Mesenchymal stem cell (in vitro differentiated cells and primary cell): ENCODE measurements around the gene CD207.
A peak's percentile ranks its signal among the peaks of the same experiment; 100 is the strongest.

Experiments
- DNase-seq: peaks from one replicate; pipeline ENCODE4 v3.0.0-alpha.2; 2013
- H2AFZ ChIP-seq: one replicate; pipeline ENCODE4 v1.6.1; 2013; ENCODE audit warnings: low read depth, mild to moderate bottlenecking, control low read depth, inconsistent platforms, low read length, moderate library complexity
- H2AK5ac ChIP-seq: 2 replicates; pipeline ENCODE4 v1.6.1; 2013; ENCODE audit warnings: low read length, moderate library complexity, mild to moderate bottlenecking, inconsistent platforms; ENCODE audit not compliant: severe bottlenecking
- H2BK120ac ChIP-seq: one replicate; pipeline ENCODE4 v1.6.1; 2013; ENCODE audit warnings: low read depth, mild to moderate bottlenecking, inconsistent platforms, low read length, moderate library complexity
- H2BK12ac ChIP-seq, 2 experiments: one replicate each; pipeline ENCODE4 v1.6.1; 2013; ENCODE audit warnings: inconsistent platforms in 2 of 2, low read length in 2 of 2, mild to moderate bottlenecking in 2 of 2, moderate library complexity in 2 of 2, control low read depth in 1 of 2
- H2BK15ac ChIP-seq: one replicate; pipeline ENCODE4 v1.6.1; 2013; ENCODE audit warnings: mild to moderate bottlenecking, low read depth, inconsistent platforms; ENCODE audit not compliant: poor library complexity, severe bottlenecking
- H2BK5ac ChIP-seq: 2 replicates; pipeline ENCODE4 v1.6.1; 2013; ENCODE audit warnings: low read depth, mild to moderate bottlenecking, low read length, control low read depth, inconsistent platforms; ENCODE audit not compliant: poor library complexity, severe bottlenecking
- H3K14ac ChIP-seq, 2 experiments: one replicate each; pipeline ENCODE4 v1.6.1; 2013; ENCODE audit warnings: inconsistent platforms in 2 of 2, low read length in 2 of 2, control low read depth in 1 of 2, mild to moderate bottlenecking in 1 of 2, moderate library complexity in 1 of 2
- H3K18ac ChIP-seq, 2 experiments: one replicate each; pipeline ENCODE4 v1.6.1; 2013; ENCODE audit warnings: inconsistent platforms in 2 of 2, low read length in 2 of 2, control low read depth in 1 of 2, low read depth in 1 of 2, mild to moderate bottlenecking in 1 of 2
- H3K23ac ChIP-seq, 2 experiments: one replicate each; pipeline ENCODE4 v1.6.1; 2013; ENCODE audit warnings: inconsistent platforms in 2 of 2, low read length in 2 of 2, mild to moderate bottlenecking in 2 of 2, moderate library complexity in 2 of 2, control low read depth in 1 of 2
- H3K27ac ChIP-seq: 2 replicates; pipeline ENCODE4 v1.5.1; 2013; ENCODE audit warnings: mild to moderate bottlenecking, moderate library complexity, low read length, control low read depth, inconsistent platforms; ENCODE audit not compliant: poor library complexity, severe bottlenecking
- H3K27me3 ChIP-seq, 2 experiments: 2 replicates each; pipeline versions ENCODE4 v1.6.1 to v1.7.0; 2013; ENCODE audit warnings: low read length in 2 of 2, mild to moderate bottlenecking in 2 of 2, moderate library complexity in 2 of 2, control low read depth in 1 of 2, inconsistent platforms in 1 of 2; ENCODE audit not compliant: control insufficient read depth in 1 of 2, insufficient read depth in 1 of 2
- H3K36me3 ChIP-seq, 2 experiments: 2 replicates each; pipeline versions ENCODE4 v1.6.1 to v1.7.0; 2013; ENCODE audit warnings: low read length in 2 of 2, control low read depth in 1 of 2, inconsistent platforms in 1 of 2, low read depth in 1 of 2, mild to moderate bottlenecking in 1 of 2; ENCODE audit not compliant: insufficient read depth in 2 of 2, control insufficient read depth in 1 of 2
- H3K4ac ChIP-seq, 2 experiments: one replicate each; pipeline ENCODE4 v1.6.1; 2013; ENCODE audit warnings: inconsistent platforms in 2 of 2, low read length in 2 of 2, mild to moderate bottlenecking in 2 of 2, moderate library complexity in 2 of 2, control low read depth in 1 of 2, low read depth in 1 of 2
- H3K4me1 ChIP-seq: 2 replicates; pipeline ENCODE4 v1.6.1; 2013; ENCODE audit warnings: low read depth, low read length, control low read depth; ENCODE audit not compliant: control insufficient read depth, insufficient read depth
- H3K4me2 ChIP-seq: 2 replicates; pipeline ENCODE4 v1.6.1; 2013; ENCODE audit warnings: low read length, mild to moderate bottlenecking, inconsistent platforms; ENCODE audit not compliant: poor library complexity, severe bottlenecking
- H3K4me3 ChIP-seq, 2 experiments: 2 replicates each; pipeline versions ENCODE4 v1.5.1 to v1.7.0; 2013; ENCODE audit warnings: low read length in 2 of 2, mild to moderate bottlenecking in 2 of 2, control low read depth in 1 of 2, low read depth in 1 of 2; ENCODE audit not compliant: insufficient read depth in 1 of 2
- H3K79me1 ChIP-seq: replicated peaks from 2 replicates; pipeline ENCODE4 v1.6.1; 2013; ENCODE audit warnings: mild to moderate bottlenecking, control low read depth, low read length, inconsistent platforms; ENCODE audit not compliant: poor library complexity, severe bottlenecking
- H3K9ac ChIP-seq: 2 replicates; pipeline ENCODE4 v1.7.0; 2013; ENCODE audit warnings: mild to moderate bottlenecking, low read length, moderate library complexity
- H3K9me3 ChIP-seq: 2 replicates; pipeline ENCODE4 v1.7.0; 2013; ENCODE audit warnings: mild to moderate bottlenecking, low read length; ENCODE audit not compliant: control insufficient read depth
- H4K8ac ChIP-seq: one replicate; pipeline ENCODE4 v1.6.1; 2013; ENCODE audit warnings: inconsistent platforms, mild to moderate bottlenecking, low read length, moderate library complexity
- H4K91ac ChIP-seq: one replicate; pipeline ENCODE4 v1.6.1; 2013; ENCODE audit warnings: mild to moderate bottlenecking, low read length, inconsistent platforms
- WGBS: methylation state at CpG from one replicate; pipeline ENCODE4 v1.1.7; 2013; ENCODE audit warnings: mixed read lengths; 5-methylcytosine and 5-hydroxymethylcytosine counted together

CD207 gene

DNA sequence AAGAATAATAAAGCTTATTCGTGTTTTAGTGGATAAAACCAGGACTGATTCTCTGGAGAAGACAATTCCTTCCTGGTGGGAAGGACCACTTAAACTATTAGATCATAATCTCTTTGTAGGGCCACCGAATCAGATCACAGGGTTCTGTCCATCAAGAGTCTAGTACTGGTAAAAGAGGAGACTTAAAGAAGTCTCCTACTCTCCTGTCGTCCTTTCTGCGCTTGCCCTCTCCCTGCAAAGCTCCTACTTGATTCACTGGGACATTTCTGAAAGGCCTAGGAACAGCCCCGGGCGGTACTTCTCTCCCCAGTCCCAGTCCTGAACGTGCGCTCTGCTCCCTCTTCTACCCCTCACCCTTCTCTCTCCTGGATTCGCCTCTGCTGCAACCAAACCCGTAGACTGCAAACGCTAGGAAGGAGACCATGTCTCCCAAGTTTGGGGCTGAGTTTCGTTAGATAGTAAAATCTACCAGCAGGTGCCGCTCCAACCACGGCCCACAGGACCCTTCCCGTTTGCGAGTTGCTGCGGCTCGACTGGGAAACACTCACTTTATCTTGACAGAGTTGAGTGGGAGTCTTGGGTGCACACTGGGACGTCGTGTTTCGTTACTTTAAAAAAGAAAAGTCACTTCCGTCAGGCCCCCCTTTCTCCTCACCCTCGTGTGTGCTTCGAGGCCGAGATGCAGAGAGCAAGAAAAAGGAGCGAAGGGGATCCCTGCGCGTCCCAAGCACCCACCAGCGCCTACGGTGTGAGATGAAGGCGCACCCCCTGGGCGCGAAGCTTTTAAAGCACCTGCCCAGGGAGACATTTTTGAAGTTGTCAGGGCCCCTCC is 46.1 kb downstream of the CD207 start:
- 10% methylated on average over 28 of the region's 33 CpGs for WGBS
- H3K14ac ChIP-seq: no peak overlapping the region
- H3K4me1 ChIP-seq: peaks cover 6% of the 10 kb centered on the region

DNA sequence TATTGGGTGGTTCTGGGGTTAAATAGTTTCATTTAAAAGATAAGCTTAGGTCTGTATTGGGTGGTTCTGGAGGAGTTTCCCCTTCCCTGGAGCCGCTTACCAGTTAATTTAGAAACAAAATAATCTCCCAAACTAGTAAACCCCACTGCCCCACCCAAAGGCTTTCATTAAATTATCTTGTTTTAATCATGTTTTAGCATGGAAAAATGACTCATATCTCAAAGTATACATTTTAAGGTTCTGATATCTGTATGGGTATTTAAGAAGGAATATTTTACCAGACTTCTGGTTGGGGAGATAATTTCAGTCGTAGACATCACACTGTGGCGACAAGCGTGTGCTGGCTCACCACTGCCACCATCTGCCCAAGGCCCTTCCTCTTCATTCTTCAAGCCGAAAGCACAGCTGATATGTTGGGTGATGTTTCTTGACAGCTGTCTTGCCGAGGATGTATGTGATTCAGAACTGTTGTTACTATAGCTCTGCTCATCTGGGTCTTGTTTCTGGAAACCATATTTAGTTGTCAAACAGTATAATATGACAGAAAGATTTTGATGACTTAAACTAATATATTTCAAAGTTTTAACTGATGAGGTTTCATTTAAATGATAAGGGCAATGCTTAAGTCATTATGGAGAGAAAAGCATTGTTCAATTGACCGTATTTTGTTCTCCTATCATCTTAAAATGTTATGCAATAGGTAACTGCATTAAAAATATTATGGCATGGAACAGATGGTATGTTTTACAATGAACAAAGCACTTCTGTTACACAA is 50.3 kb downstream of the CD207 start:
- Histone ChIP-seq H2BK15ac (no peak overlapping the region), H2AFZ (no peak overlapping the region), H3K27me3 (peaks cover 39 to 45% of the 10 kb centered on the region in 2 experiments), H2BK12ac (no peak overlapping the region), H3K4me2 (no peak overlapping the region), H2BK5ac (no peak overlapping the region), H3K4me3 (no peak overlapping the region), H3K79me1 (no peaks in the 10 kb centered on the region), H3K9ac (no peak overlapping the region), H2BK120ac (no peak overlapping the region), H3K14ac (no peak overlapping the region), H3K18ac (no peak overlapping the region), H3K4me1 (peaks cover 4% of the 10 kb centered on the region), H4K8ac (no peak overlapping the region), H4K91ac (no peak overlapping the region), H3K36me3 (no peaks in the 10 kb centered on the region), H3K27ac (no peak overlapping the region), H3K4ac (no peak overlapping the region), H3K9me3 (no peaks in the 10 kb centered on the region), H2AK5ac (no peak overlapping the region), H3K23ac (no peak overlapping the region)
- no peak for DNase-seq
- 10% methylated on average over 2 of the region's 7 CpGs for WGBS

More for the DNA sequence above, 46.1 kb downstream of the CD207 start:
- Histone ChIP-seq H3K18ac (no peak overlapping the region), H3K79me1 (no peaks in the 10 kb centered on the region), H3K9me3 (no peaks in the 10 kb centered on the region), H2AK5ac (no peak overlapping the region), H3K36me3 (no peaks in the 10 kb centered on the region), H2BK15ac (no peak overlapping the region), H3K4ac (no peak overlapping the region), H2BK12ac (no peak overlapping the region), H3K23ac (no peak overlapping the region), H3K27ac (no peak overlapping the region), H4K91ac (no peak overlapping the region), H4K8ac (no peak overlapping the region), H3K4me2 (peak overlapping the region; percentile 8), H2AFZ (no peak overlapping the region), H2BK120ac (no peak overlapping the region), H3K27me3 (peaks cover 58 to 80% of the 10 kb centered on the region in 2 experiments), H3K4me3 (peak overlapping the region in 1 of 2 experiments; percentile 63), H2BK5ac (no peak overlapping the region), H3K9ac (no peak overlapping the region)
- DNase-seq: peak; percentile 25

DNA sequence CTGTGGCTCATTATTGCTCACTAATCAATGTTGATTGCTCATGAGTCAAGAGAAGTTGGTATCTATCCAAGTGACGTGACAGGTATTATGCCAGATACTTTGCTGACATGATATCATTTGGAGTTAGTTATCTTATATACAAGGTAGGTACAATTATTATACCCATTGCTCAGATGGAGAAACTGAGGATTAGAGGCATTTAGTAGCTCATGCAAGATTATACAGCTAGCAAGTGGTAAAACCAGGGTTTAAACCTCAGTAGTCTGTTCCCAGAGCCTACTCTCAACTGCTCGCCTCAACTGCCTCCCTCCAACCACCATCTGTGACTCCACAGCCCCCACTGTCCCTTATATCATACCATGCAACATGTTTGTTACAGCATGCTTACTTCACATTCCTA is 51.3 kb downstream of the CD207 start:
- H2AK5ac ChIP-seq: no peak overlapping the region
- no peak overlapping the region for H3K27ac ChIP-seq
- H3K9ac ChIP-seq: no peak overlapping the region
- H2BK12ac ChIP-seq: no peak overlapping the region
- H3K79me1 ChIP-seq: no peaks in the 10 kb centered on the region
- no peak overlapping the region for H3K23ac ChIP-seq
- H3K14ac ChIP-seq: no peak overlapping the region
- H3K9me3 ChIP-seq: no peaks in the 10 kb centered on the region
- H3K36me3 ChIP-seq: no peaks in the 10 kb centered on the region
- no peak overlapping the region for H3K4me2 ChIP-seq
- no peak overlapping the region for H3K18ac ChIP-seq
- H3K27me3 ChIP-seq: peaks cover 35 to 38% of the 10 kb centered on the region in 2 experiments
- DNase-seq: no peak
- 88% methylated on average over 1 of the region's 2 CpGs for WGBS
- no peak overlapping the region for H2AFZ ChIP-seq
- H4K91ac ChIP-seq: no peak overlapping the region
- no peak overlapping the region for H4K8ac ChIP-seq
- H3K4me3 ChIP-seq: no peak overlapping the region
- no peak overlapping the region for H3K4ac ChIP-seq
- H2BK5ac ChIP-seq: no peak overlapping the region
- H2BK15ac ChIP-seq: no peak overlapping the region
- no peaks in the 10 kb centered on the region for H3K4me1 ChIP-seq
- no peak overlapping the region for H2BK120ac ChIP-seq
